Suppressor macrophage (primary cell): ENCODE results near the gene MAPK11.
"Not testable (repeated sequence)": the region's sequence is repeated elsewhere in the genome, so short reads cannot be mapped to it uniquely, and the experiment has no call there.

Source experiments
- DNase-seq, 4 experiments: peaks; one replicate each; pipeline ENCODE4 v3.0.0-alpha.2; 2020 to 2022

MAPK11 gene

DNA sequence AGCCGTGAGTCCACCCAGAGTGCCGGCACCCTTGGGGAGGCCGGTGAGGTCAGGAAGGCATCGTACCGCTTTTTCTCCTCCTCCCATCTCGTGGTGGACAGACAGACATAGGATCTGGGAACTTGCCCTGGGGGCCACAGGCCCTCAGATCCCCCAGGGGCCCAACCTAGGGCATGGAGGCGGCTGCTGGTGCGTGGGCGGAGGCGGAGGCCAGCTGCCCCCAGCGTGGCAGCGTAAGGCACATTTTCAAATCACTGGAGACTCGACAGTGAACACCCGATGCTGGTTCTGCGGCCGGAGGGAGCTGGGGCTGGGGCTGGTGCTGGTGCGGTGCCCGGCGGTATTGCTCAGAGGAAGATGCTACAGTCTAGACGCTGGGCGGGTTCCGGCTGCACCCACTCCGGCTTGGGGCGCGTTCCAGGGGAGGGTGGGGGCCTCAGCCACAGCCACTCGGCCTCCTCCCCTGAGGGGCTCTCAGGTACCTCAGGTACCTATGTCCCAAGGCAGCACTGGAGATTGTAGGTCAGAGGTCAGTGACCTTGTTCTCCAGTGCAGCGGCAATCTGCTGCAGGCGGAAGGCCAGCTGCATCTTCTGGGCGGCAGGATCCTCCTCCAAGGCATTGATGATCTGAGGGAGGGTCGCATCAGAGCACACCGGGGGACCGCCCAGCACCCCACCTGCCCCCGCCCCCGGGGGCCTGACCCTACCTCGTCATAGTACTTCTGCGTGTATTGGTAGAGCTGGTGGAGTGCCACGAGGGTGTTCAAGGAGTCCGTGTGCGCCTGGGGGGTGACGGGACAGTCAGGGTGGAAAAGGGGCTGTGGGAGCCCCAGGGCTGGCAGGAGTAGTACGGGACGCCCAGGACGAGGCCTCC, 5.2 kb upstream of the MAPK11 start:
- no peak for DNase-seq

DNA sequence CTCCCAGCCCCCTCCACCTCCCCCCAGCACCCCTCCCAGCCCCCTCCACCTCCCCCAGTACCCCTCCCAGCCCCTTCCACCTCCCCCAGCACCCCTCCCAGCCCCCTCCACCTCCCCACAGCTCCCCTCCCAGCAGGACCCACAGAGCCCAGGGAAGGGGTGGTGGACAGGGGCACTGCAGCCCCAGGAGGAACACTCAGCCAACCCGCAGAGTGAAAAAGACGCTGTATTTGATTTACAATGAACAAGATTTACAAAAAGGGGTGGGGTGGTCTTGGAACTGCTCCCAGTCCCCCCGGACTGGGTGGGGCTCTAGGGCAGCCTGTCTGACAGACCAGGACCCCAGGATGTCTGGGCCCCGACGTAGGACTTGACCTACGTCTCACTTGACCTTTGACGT, 4.6 kb upstream of the MAPK11 start:
- no peak for DNase-seq

DNA sequence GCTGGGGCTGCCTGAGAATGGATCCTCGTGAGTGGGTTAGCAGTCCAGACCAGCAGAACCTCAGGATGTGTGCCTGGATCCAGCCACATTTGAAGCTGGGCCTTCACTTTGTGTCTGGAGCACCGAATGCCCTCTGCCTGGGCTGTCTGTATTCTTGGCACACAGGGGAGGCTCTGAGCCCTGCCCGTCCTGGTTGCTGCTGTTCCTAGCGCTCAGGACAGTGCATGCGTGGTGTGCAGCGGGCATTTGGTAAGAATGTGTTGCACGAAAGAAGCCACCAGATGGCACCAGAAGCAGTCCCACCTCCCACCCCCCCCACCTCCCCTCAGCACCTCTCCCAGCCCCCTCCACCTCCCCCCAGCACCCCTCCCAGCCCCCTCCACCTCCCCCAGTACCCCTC, 4.1 kb upstream of the MAPK11 start:
- DNase-seq = peak; percentile 50 to 71 (median 64)

DNA sequence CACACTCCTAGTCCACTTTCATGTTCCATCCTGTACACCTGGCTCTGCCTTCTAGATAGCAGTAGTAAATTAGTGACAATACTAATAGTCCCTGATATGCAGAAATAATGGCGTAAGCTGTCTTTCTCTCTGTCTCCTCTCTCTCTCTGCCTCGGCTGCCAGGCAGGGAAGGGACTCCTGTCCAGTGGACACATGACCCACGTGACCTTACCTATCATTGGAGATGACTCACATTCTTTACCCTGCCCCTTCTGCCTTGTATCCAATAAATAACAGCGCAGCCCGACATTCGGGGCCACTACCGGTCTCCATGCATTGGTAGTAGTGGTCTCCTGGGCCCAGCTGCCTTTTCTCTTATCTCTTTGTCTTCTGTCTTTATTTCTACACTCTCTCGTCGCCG, 3.6 kb upstream of the MAPK11 start:
- DNase-seq = not testable (repeated sequence)

DNA sequence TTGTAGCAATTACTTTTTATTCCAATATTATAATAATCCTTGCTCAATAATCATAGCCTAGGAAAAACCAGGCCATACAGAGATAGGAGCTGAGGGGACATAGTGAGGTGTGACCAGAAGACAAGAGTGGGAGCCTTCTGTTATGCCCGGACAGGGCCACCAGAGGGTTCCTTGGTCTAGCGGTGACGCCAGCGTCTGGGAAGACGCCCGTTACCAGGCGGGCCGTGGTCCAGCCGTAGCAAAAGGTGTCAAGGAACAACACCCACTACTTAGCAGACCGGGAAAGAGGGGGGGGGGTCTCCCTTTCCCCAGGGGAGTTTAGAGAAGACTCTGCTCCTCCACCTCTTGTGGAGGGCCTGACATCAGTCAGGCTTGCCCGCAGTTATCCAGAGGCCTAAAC, 3.2 kb upstream of the MAPK11 start:
- not testable (repeated sequence) for DNase-seq

DNA sequence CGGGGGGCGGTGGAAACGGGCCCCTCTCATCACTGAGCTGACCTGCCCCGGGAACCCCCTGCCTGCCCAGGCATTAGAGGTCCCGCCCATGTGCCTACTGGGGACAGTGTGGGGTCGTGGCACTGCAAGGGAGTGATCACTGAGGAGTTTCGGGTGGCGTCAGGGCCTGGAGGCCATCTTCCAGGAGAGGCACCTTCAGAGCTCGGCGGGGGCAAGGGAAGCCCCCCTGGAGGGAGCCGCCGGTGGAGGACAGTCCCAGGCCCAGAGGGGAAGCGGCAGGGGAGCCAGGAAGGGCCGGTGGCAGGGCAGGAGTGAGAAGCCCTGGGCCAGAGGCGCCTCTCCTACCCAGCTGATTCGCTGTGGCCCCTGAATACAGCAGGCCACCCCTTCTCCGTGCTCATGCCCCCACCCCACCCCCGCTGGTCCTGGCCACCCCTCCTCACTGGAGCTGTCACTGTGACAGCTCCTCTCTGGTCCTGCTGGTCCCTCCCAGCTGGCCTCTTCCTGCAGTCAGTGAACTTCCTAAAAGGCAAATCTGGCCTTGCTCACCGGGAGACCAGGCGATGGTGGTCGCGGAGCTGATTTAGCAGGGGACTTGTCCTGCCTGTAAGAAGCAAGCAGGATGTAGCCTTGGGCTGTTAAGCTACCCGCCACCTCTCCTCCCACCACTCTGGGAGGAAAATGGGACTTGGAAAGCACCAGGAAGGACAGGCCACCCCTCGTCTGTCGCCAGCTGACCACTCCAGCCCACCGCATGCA, 2.0 kb upstream of the MAPK11 start:
- DNase-seq = peak in 2 of 4 experiments; percentile 18 to 26

DNA sequence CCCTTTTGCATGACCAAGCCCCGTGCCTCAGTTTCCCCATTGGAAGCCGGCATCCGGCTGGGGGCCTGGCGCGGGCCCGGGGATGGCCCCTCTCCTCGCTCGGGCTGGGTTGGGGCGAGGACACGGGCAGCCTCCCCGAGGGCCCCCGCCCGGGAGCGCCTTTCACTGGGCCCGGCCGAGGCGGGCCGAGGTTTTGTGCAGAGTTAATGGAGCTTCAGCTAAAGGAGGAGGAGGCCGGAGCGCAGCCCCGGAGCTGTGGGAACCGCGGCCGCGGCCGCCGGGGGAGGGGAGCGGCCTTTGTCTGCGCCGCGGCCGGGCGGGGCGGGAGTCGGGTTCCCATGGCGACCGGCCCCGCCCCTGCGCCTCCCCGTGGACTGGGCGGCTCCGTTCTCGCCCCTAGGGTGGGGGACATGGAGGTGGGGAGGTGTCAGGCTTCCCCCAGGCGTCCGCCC, 1.4 kb upstream of the MAPK11 start:
- DNase-seq = peak; percentile 46 to 82 (median 66)

DNA sequence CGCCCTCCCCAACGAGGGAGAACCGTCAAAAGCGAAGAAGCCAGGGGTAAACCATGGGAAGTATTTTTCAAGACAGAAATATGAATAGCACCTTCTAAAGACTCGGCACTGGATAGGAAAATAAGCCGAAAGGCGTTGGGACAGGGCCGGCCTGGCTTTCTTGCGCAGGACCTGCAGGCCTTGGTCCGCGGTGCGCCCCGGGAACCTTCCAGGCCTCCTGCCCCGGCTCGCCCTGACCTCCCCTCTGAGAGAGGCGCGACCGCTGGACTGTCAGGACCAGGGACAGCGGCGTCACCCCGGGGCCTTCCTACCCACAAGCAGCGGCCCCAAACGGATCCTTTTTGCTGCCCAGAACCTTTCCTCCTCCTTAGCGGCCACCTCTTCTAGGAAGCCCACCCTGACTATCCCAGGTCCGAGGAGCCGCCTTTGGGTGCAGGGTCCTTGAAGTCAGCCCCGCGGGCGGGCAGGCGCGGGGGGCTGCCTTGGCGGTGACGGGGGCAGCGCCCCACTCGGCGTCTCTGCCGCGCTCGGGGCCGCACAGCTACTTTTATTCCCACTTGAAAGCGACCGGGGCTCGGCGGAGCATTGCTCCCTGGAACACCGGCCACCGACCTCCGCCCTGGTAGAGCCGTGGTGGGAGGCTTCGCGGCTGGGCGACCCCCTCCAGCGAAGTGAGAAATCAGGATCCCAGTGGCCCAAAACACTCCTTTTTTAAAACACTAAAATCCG, 650 bp upstream of the MAPK11 start:
- peak; percentile 74 to 90 (median 82) for DNase-seq

DNA sequence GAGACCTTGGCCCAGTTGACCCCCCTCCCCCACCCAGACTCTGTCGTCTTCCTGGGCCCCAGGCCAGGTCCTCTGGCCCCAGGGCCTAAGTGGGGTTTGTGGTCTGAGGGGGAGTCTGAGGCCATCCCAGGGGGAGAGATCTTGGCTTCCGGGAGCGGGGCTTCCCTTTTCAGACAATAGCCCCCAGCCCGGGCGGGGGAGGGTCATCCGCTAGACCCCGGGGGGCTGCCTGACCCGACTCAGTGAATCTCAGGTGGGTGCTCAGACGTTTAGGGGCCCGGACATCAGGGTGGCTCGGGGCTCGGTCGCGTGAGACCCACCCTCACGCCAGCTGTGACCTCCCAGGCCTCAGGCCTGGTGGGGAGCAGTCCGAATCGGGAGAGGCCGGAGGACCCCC, 609 bp downstream of the MAPK11 start:
- no peak for DNase-seq

DNA sequence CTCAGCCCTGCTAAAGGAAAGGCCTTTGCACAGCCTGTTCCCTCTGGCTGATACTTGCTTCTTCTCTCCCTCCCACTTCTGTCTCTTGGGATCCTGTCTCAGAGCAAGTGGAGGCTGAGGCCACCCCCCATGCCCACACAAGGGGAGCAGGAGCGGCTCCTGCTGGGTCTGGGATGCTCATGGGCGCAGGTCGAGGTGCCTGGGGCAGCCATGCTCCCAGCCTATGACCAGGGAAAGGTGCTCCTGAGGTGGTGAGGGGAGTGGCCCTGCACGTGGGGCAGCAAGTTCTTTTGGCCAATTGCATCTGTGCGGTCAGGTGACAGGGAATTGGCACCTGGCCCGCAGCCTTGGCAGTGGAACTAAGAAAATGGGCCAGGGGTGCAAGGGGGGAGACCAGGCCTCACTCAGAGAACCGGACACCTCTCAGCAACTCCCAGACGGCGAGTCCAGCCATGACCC, 1.5 kb downstream of the MAPK11 start:
- no peak for DNase-seq

DNA sequence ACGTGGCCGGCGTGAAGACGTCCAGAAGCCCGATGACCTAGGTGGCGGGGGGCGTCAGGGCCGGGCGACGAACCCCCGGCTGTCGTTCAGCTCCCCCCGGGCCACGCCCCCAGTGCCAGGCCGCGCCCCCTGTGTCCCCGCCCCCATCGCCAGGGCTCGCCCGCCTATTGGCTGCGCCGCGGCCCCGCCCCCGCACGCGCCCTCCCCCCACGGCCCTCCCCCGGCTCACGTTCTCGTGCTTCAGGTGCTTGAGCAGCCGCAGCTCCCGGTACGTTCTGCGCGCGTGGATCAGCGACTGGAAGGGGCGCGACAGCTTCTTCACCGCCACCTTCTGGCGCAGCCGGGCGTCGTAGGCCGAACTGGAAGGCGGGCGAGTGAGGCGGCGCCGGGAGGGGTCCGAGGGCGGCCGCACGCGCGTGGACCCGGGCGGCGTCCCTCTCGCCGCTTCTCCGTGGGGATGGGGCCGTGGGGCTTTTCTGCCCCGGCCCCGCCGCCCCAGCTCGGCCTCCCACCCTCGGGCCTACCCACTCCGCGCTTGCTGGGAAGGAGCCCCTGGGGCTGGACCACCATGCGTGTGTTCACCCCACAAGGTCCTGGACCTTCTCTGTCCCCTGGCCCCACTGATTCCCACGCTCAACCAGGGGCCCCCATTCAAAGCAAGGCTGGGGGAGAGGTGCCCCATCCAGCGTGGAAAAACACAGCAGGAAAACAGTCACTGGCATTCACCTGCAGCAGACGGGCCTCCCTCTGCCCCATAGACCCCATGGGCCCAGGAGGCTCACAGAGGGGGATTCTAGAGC, 2.4 kb downstream of the MAPK11 start:
- DNase-seq = peak in 3 of 4 experiments; percentile 28 to 56 (median 51)

DNA sequence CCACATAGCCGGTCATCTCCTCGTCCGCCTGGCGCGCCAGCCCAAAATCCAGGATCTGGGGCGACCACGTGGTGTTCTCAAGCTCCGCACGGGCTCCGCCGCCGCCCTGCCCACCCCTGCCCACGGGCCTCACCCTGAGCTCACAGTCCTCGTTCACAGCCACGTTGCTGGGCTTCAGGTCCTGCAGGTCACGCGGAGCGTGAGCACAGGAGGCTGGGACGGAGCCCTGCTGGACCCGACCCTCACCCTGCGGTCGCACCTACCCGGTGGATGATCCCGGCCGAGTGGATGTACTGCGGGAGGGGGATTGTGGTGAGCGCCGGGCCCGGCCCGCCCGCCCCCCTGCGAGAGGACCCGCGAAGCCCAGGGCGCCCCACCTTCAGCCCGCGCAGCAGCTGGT, 3.2 kb downstream of the MAPK11 start:
- DNase-seq = no peak

DNA sequence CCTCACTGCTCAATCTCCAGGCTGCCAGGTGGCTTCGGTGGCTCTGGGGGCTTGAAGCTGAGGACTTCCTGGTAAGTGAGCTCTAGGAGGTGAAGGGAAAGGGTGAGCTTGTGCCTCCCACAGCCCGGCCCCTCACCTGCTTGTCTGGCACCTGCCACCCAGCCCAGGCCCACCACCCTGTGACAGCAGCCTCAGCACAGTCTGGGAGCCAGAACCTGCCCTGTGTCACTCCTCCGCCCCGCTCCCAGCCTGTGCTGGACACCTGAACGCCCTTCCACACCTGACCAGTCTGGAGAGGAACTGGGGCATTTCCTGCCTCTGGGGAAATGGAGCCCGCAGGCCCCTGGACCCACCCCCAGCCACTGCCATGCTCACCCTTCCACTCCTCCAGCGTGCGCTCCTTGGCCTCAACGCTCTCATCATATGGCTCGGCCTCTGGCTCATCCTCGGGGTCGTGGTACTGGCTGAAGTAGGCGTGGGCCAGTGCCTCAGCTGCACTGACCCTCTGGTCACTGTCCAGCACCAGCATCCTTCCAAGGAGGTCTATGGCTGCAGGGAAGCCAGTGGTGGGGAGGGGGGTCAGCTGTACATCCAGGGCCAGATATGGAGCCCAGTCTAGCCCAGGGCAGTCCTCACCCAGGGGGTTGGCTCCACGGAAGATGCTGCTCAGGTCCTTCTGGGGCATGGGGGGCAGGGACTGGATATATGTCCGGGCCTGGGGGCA, 5.1 kb downstream of the MAPK11 start:
- no peak for DNase-seq

DNA sequence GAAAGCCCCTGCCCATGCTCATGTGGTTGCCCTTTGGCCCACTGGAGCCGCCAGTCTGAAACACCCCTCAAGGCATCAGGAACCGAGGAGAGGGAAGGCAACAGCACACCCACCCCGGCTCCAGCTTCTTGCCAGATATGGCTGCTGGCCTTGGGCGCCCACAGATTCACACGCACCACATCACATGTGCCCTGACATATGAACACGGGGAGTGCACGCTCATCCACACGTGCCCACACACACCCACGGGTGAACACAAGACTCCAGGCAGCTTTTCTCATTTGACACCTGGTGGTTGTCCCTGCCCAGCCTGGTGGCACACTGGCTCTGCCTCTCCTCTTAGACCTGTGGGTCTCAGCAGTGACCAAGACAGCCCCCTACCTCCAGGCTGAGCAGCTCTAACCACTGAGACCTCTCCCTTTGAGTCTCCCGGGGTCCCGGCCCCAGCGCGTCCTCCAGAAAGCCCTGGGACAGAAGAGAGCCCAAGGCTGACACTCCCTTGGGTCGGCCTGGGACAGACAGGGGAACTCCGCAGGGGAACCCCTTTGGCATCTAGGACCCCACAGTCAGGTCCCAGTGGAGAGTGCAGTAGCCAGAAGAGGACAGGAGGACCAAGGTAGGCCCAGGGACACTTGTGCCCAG, 6.0 kb downstream of the MAPK11 start:
- no peak for DNase-seq

DNA sequence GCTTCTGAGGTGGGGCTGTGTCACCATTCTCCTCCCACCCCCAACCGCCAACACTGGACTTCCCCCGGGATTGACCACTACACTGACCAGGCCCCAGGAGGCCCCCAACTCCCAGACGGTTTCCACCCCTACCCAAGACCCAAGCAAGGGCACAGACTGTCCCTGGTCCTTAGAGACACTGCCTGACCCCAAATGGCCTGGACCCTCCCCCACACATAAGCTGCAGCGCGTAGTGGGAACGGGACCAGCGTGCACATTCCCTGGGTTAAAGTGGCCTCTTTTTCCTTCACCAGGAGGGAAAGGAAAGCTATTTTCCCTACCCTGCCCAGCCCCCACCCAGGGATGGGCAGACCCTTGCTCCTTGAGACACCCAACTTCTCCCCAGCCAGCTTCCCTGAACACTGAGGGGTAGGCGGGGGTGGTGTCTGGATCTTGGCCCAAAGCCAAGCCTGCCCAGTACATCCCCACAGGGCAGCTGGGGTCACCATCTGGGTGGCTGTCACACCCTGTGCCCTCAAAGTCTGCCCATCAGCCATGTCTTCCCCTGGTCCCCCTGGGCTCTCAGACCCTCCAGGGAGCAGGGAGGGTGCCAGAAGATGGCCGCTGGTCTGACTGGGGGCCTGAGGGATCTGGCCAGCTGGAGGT, 7.1 kb downstream of the MAPK11 start:
- DNase-seq = no peak

DNA sequence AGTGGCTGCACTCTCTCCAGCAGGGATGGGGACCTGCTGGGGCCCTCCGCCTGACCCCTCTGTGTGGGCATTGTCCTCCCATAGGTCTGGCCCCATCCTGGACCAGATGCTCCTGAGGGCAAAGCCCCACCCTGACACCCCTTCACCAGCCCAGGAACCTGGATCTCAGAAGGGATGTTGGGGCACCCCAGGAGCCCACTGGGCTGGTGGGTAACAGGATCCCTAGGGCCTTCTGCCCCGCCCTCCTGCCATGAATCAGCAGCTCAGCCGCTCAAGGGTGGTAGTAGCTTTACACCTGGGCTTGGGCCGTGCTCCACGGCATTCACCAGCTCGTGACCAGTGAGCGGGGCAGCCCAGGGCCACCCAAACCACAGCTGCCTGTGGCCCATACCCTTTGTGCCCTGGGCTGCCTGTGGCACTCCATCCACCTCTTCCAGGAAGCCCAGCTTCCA, 7.7 kb downstream of the MAPK11 start:
- DNase-seq = no peak

DNA sequence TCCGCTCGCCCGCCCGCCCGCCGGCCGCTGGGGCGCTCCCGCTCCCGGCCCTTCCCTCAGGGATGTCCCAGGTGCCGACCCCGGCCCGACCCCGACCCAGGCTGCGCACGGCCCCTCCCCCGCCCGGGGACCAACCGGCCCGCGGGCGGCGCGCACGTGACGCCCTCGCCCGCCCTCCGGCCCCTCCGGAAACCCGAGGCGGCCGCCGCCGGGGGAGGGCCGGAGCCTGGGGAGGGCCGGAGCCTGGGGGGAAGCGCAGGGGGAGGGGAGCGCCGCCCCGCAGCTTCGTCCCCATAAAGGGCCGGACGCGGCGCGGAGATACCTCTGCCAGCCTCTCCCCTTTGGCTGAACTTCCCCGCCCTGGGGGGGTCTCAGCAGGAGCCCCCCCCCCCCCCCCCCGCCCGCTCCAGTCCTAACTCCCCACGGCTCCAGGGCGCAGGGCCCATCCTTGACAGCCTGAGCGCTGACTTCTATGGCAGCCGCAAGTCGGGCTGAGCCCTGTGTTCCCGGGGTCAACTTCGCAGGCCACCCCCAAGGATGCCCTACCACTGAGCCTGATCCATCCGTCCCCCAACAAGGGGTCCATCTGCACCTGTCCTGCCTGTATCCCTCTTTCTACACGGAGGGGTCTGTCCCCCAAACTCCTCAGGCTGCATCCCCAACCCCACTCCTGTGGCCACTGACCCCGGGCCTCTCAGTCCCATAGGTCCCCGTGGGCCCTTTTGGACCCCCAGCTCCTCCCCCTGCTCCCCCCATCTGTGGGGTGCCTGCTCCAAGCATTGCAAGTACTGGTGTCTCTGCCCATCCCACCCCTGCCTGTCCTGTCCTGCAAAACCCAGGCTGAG, 8.3 kb downstream of the MAPK11 start, which contains the start of gene MAPK12:
MAPK12 (minus strand) TSS at position 69 of the 845 bp plus-strand sequence. CDS start 174 bp downstream, outside the sequence.
- DNase-seq = peak in 2 of 4 experiments; percentile 51 to 60

DNA sequence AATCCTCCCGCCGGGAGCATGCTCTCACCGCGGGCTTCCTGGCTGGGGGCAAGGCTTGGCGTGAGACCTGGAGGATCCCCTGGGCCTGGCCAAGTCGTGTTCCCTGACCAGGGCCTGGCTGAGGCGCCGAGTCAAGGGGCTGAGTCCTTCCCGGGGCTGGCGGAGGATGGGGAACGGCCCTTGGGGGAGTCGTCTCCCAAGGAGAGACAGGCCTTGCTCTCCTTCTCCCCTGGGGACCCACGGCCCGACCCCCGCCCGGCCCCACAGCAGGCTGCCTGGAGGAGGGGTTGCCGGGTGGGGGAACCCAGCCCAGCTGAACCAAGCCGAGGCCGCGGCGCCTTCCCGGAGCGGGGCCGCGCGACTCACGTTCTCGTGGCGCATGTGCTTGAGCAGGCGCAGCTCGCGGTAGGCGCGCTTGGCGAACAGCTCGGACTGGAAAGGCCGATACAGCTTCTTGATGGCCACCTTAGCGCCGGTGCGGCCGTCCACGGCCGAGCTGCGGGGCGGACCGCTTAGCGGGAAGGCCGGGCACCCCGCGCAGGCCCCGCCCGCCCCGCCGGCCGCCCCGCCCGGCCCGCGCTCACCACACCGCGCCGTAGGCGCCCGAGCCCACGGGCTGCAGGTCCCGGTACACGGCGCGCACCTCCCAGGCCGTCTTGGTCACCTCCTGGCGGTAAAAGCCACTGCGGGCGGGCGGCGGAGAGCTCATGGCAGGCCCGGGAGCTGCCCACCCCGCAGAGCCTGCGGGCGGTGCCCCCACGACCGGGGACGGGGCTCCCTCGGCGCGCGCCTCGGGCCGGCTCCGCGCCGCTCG, 9.2 kb downstream of the MAPK11 start:
- peak in 3 of 4 experiments; percentile 50 to 68 (median 65) for DNase-seq
